Hepatocyte (in vitro differentiated cells): ENCODE measurements around the gene TAF6.

ENCODE experiments used
- EZH2 ChIP-seq: fragments of 200-600 bp; sonication (generic); IDR thresholded peaks from 2 replicates; pipeline ENCODE4 v1.6.1; 2016; ENCODE audit warnings: antibody characterized with exemption, mild to moderate bottlenecking, borderline replicate concordance
- TF ChIP-seq, protein P1 (sequence below): fragments of 200-600 bp; sonication (generic); IDR thresholded peaks from 2 replicates; pipeline ENCODE4 v1.5.1; 2016; ENCODE audit warnings: antibody characterized with exemption, mild to moderate bottlenecking; ENCODE audit not compliant: poor library complexity

DNA sequence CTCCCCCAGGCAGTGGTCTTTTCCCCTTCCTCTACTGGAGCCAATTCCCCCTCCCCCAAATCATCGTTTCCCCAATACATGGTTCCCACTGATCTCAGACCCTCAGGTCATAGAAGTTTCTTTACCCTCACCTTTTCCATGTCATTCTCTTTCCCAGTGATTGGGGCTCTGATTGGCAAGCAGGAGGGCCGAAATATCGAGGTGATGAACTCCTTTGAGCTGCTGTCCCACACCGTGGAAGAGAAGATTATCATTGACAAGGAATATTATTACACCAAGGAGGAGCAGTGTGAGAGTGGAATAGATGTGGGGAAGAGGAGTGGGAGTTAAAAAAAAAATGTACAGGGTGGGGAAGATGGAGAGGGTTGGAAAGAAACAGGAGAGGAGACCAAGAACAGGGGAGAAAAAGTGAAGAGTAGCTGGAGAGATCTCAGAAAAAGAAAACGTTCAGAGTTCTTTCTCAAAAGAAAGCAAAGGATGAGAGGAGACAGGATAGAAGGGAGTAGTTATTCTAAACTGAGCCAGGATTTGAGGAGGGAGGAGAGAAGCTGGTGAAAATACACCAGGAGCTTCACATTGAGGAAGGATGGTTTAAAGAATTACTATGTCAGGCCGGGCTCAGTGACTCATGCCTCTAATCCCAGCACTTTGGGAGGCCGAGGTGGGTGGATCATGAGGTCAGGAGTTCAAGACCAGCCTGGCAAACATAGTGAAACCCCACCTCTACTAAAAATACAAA is 29.5 kb downstream of the TAF6 start:
- TF ChIP-seq, protein P1, sequence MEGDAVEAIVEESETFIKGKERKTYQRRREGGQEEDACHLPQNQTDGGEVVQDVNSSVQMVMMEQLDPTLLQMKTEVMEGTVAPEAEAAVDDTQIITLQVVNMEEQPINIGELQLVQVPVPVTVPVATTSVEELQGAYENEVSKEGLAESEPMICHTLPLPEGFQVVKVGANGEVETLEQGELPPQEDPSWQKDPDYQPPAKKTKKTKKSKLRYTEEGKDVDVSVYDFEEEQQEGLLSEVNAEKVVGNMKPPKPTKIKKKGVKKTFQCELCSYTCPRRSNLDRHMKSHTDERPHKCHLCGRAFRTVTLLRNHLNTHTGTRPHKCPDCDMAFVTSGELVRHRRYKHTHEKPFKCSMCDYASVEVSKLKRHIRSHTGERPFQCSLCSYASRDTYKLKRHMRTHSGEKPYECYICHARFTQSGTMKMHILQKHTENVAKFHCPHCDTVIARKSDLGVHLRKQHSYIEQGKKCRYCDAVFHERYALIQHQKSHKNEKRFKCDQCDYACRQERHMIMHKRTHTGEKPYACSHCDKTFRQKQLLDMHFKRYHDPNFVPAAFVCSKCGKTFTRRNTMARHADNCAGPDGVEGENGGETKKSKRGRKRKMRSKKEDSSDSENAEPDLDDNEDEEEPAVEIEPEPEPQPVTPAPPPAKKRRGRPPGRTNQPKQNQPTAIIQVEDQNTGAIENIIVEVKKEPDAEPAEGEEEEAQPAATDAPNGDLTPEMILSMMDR = no peak
- TF ChIP-seq EZH2 = no peak
